CD4-positive, CD25-positive, alpha-beta regulatory T cell (primary cell): ENCODE data around the gene STRIP1. TPM values are rescaled to one million over a fixed set of nuclear protein-coding genes. Genes with fewer than 3 reads are reported as not detected.
A peak's percentile ranks its signal among the peaks of the same experiment; 100 is the strongest.

Source experiments
- ATAC-seq, 2 donors: fragments of 150-1000 bp; cut with Tn5 transposase; one replicate each; pipeline ENCODE4 v1.10.0; 2021; ENCODE audit warnings: low read depth in 2 of 2, moderate number of reproducible peaks in 2 of 2, moderate library complexity in 1 of 2
- DNase-seq, 3 donors: peaks; one replicate each; pipeline versions ENCODE4 v3.0.0 to v3.0.0-alpha.2; 2012 to 2022; ENCODE audit warnings: mixed read lengths in 1 of 3
- H3K27ac ChIP-seq: one replicate; pipeline ENCODE4 v1.7.0; 2013; ENCODE audit warnings: mild to moderate bottlenecking, low read length; ENCODE audit not compliant: insufficient read depth, poor library complexity, severe bottlenecking
- H3K27me3 ChIP-seq: one replicate; pipeline ENCODE4 v1.7.0; 2013; ENCODE audit warnings: low read length; ENCODE audit not compliant: control insufficient read depth, insufficient read depth
- H3K36me3 ChIP-seq: one replicate; pipeline ENCODE4 v1.7.0; 2013; ENCODE audit warnings: mild to moderate bottlenecking, low read length, moderate library complexity; ENCODE audit not compliant: control insufficient read depth, insufficient read depth
- H3K4me1 ChIP-seq: 2 replicates; pipeline ENCODE4 v1.7.0; 2013; ENCODE audit warnings: mild to moderate bottlenecking, low read length; ENCODE audit not compliant: insufficient read depth, control insufficient read depth, poor library complexity, severe bottlenecking
- H3K4me3 ChIP-seq: one replicate; pipeline ENCODE4 v1.7.0; 2013; ENCODE audit warnings: low read depth, mild to moderate bottlenecking, low read length, moderate library complexity
- H3K9me3 ChIP-seq, 2 experiments: 1 replicate in 1 of 2; 2 replicates in 1 of 2; pipeline ENCODE4 v1.7.0; 2013; ENCODE audit warnings: low read length in 2 of 2, mild to moderate bottlenecking in 1 of 2, moderate library complexity in 1 of 2; ENCODE audit not compliant: control insufficient read depth in 2 of 2
- H3K27ac Mint-ChIP-seq, 3 donors: one replicate each; pipeline ENCODE4 v1.8.0; 2020 to 2022; ENCODE audit warnings: mild to moderate bottlenecking in 3 of 3, mixed read lengths in 3 of 3, moderate library complexity in 2 of 3
- H3K27me3 Mint-ChIP-seq: one replicate; pipeline ENCODE4 v1.8.0; 2022; ENCODE audit warnings: mild to moderate bottlenecking, mixed read lengths
- H3K36me3 Mint-ChIP-seq: one replicate; pipeline ENCODE4 v1.8.0; 2020; ENCODE audit warnings: mixed read lengths
- H3K4me1 Mint-ChIP-seq, 4 donors: one replicate each; pipeline ENCODE4 v1.8.0; 2020 to 2022; ENCODE audit warnings: mixed read lengths in 4 of 4, mild to moderate bottlenecking in 1 of 4
- H3K4me3 Mint-ChIP-seq, 4 donors: one replicate each; pipeline ENCODE4 v1.8.0; 2020 to 2022; ENCODE audit warnings: mild to moderate bottlenecking in 4 of 4, mixed read lengths in 4 of 4, moderate library complexity in 3 of 4
- H3K9me3 Mint-ChIP-seq, 7 donors: one replicate each; pipeline ENCODE4 v1.8.0; 2020 to 2022; ENCODE audit warnings: mixed read lengths in 7 of 7, mild to moderate bottlenecking in 3 of 7, moderate library complexity in 2 of 7
- polyA plus RNA-seq, 4 donors: library from polyadenylated mRNA; unstranded; fragments of 300-500 nt; fragmentation: Illumina TruSeq; gene quantifications; one replicate each; pipeline ENCODE4 v1.2.3, GENCODE V29; 2021
- total RNA-seq: library from RNA; stranded (reverse); gene quantifications from one replicate; pipeline ENCODE4 v1.2.3, GENCODE V29; 2022

The STRIP1 gene
- total and polyA plus RNA-seq, 5 donors from 2014 or later = 22.5 to 83.3 (median 28.2) TPM

DNA sequence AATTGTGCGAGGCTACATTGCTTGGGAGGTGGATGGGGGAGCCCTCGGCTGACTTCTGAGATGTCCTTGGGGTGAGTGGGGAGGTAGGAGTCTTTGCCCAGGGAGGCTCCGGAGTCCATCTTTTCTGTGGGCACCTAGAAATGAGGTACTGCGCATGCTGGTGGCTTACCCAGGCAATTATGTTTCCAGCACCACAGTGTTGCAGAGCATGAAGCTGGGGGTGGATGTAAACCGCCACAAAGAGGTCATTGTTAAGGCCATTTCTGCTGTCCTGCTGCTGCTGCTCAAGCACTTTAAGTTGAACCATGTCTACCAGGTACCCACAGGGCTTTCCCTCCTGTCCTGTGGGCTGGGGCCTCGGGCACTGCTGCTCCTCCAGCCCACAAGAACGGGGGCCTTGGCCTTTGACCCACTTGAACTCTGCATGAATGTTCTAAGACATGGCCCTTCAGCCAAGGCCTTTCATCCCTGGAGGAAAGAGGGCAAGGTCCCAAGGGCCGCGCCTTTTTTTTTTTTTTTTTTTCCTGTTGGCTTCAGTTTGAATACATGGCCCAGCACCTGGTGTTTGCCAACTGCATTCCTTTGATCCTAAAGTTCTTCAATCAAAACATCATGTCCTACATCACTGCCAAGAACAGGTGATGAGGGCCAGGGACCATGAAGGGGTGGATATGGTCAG is 14.6 kb downstream of the STRIP1 start:
- no peaks in the 10 kb centered on the region for H3K27me3 ChIP-seq
- ATAC-seq (no peak), DNase-seq (no peak)
- no peak overlapping the region for H3K27ac ChIP-seq
- Mint-ChIP-seq H3K4me1 (peaks cover 0 to 10% (median 5%) of the 10 kb centered on the region in 4 donors), H3K4me3 (no peak overlapping the region), H3K27me3 (no peaks in the 10 kb centered on the region), H3K27ac (no peak overlapping the region), H3K36me3 (peaks cover 62% of the 10 kb centered on the region), H3K9me3 (no peaks in the 10 kb centered on the region)
- peaks cover 95% of the 10 kb centered on the region for H3K36me3 ChIP-seq
- no peaks in the 10 kb centered on the region for H3K9me3 ChIP-seq
- no peaks in the 10 kb centered on the region for H3K4me1 ChIP-seq
- no peak overlapping the region for H3K4me3 ChIP-seq

DNA sequence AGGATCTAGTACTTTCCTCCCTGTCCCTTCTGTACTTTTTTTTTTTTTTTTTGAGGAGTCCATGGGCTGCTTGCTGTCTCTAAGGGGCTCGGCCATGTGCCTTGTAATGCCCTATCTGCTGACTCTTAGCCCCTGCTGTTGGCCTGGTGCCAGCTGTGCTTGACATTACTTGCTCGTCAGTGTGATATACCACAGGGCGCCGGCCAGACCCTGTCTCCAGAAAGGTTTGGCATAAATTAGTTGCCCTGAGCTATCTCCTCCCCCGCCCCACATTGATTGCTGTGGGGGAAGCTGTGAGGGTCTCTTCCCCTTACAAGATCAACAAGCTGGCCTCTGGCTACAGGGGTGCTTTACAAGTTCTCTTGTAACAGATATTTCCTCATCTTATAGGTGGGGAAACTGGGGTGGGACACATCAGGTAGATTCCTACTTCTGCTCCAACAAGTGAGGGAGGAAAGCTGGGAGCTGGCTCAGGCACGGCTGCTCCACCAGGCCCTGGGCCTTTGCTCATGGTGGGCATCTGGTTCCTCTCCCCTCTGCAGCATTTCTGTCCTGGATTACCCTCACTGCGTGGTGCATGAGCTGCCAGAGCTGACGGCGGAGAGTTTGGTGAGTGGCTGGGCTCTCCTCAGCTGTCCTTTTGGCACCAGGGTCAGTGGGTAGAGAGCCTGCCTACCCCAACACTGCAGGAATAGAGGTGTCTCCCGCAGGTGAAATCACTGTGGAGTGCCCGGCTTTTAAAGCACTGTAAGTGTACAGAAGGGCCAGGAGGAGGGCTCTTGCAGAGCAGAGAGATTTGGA is 15.6 kb downstream of the STRIP1 start:
- Mint-ChIP-seq H3K27ac (peak overlapping the region in 1 of 3 donors; percentile 17), H3K27me3 (no peaks in the 10 kb centered on the region), H3K4me3 (peak overlapping the region in 1 of 4 donors; percentile 16), H3K4me1 (peaks cover 0 to 10% (median 5%) of the 10 kb centered on the region in 4 donors), H3K36me3 (peaks cover 60% of the 10 kb centered on the region), H3K9me3 (no peaks in the 10 kb centered on the region)
- ATAC-seq (no peak), DNase-seq (no peak)
- Histone ChIP-seq H3K9me3 (no peaks in the 10 kb centered on the region), H3K27ac (no peak overlapping the region), H3K4me1 (no peaks in the 10 kb centered on the region), H3K27me3 (no peaks in the 10 kb centered on the region), H3K36me3 (peaks cover 95% of the 10 kb centered on the region), H3K4me3 (no peak overlapping the region)

DNA sequence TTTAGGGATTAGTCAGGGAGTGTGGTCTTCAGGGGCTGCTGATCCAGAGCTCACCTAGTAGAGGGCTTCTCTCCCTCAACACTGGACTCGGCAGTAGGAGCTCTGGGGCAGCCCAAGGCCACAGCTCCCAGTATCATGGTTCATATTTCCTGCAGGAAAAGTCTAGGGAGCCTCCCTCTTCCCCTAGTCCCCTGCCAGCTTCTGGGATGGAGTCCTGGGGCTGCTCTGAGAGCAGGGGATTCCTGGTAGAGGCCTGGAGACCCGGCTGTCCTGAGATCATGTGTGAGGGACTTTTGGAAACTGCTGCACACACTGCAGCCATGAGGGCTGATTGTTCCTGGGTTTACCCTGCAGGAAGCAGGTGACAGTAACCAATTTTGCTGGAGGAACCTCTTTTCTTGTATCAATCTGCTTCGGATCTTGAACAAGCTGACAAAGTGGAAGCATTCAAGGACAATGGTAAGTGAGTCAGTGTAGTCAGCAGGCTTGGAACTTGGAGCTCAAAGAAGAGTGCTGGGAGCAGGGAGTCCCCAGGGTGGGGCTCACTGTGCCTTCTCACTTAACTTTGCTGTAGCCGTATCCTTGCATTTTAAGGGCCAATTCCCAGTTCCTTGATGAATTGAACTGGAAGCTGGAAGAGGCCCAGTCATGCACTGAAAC is 16.3 kb downstream of the STRIP1 start:
- Mint-ChIP-seq H3K4me1 (peaks cover 0 to 10% (median 5%) of the 10 kb centered on the region in 4 donors), H3K9me3 (no peaks in the 10 kb centered on the region), H3K36me3 (peaks cover 63% of the 10 kb centered on the region), H3K27me3 (no peaks in the 10 kb centered on the region), H3K4me3 (no peak overlapping the region), H3K27ac (no peak overlapping the region)
- ATAC-seq = no peak
- H3K36me3 ChIP-seq = peaks cover 95% of the 10 kb centered on the region
- no peaks in the 10 kb centered on the region for H3K27me3 ChIP-seq
- H3K27ac ChIP-seq = no peak overlapping the region
- no peak for DNase-seq
- H3K9me3 ChIP-seq = no peaks in the 10 kb centered on the region
- no peaks in the 10 kb centered on the region for H3K4me1 ChIP-seq
- H3K4me3 ChIP-seq = no peak overlapping the region

DNA sequence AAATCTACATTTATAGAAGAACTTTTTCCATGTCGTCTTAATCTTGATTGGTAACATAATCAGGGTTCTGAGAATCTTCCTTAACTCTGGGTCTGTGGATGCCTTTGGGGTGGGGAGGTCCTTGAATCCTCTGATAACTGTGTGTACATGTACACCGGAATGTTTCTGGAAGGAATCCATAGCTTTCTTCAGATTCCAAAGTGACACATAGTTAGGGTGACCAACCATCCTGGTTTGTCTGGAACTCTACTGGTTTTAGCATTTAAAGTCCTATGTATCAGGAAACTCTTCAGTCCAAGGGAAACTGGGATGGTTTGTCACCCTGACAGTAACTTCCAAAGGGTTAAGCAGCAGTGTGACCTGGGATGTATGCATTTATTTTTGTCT is 16.8 kb downstream of the STRIP1 start:
- no peaks in the 10 kb centered on the region for H3K27me3 ChIP-seq
- no peaks in the 10 kb centered on the region for H3K27me3 Mint-ChIP-seq
- DNase-seq (no peak), ATAC-seq (no peak)
- H3K9me3 ChIP-seq = no peaks in the 10 kb centered on the region
- H3K4me1 Mint-ChIP-seq = peaks cover 0 to 10% (median 5%) of the 10 kb centered on the region in 4 donors
- peaks cover 97% of the 10 kb centered on the region for H3K36me3 ChIP-seq
- no peaks in the 10 kb centered on the region for H3K9me3 Mint-ChIP-seq
- no peak overlapping the region for H3K4me3 ChIP-seq
- H3K36me3 Mint-ChIP-seq = peaks cover 62% of the 10 kb centered on the region
- no peak overlapping the region for H3K4me3 Mint-ChIP-seq
- H3K4me1 ChIP-seq = no peaks in the 10 kb centered on the region
- no peak overlapping the region for H3K27ac ChIP-seq
- peak overlapping the region in 1 of 3 donors; percentile 22 for H3K27ac Mint-ChIP-seq

DNA sequence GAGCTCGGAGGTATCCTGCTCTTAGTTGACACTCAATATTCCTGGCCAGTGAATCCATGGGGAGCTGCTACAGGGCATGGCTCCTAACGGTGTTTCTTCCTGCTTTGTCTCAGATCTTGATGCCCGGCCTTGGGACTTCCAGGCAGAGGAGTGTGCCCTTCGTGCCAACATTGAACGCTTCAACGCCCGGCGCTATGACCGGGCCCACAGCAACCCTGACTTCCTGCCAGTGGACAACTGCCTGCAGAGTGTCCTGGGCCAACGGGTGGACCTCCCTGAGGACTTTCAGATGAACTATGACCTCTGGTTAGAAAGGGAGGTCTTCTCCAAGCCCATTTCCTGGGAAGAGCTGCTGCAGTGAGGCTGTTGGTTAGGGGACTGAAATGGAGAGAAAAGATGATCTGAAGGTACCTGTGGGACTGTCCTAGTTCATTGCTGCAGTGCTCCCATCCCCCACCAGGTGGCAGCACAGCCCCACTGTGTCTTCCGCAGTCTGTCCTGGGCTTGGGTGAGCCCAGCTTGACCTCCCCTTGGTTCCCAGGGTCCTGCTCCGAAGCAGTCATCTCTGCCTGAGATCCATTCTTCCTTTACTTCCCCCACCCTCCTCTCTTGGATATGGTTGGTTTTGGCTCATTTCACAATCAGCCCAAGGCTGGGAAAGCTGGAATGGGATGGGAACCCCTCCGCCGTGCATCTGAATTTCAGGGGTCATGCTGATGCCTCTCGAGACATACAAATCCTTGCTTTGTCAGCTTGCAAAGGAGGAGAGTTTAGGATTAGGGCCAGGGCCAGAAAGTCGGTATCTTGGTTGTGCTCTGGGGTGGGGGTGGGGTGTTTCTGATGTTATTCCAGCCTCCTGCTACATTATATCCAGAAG is 19.4 kb downstream of the STRIP1 start:
- Histone ChIP-seq H3K36me3 (peaks cover 99% of the 10 kb centered on the region), H3K27ac (no peak overlapping the region), H3K27me3 (no peaks in the 10 kb centered on the region), H3K9me3 (no peaks in the 10 kb centered on the region), H3K4me1 (no peaks in the 10 kb centered on the region), H3K4me3 (no peak overlapping the region)
- peak; percentile 54 to 75 for ATAC-seq
- peak; percentile 47 to 58 (median 48) for DNase-seq
- H3K4me3 Mint-ChIP-seq = no peak overlapping the region
- peak overlapping the region in 1 of 3 donors; percentile 7 for H3K27ac Mint-ChIP-seq
- no peaks in the 10 kb centered on the region for H3K27me3 Mint-ChIP-seq
- H3K36me3 Mint-ChIP-seq = peaks cover 56% of the 10 kb centered on the region
- peaks cover 0 to 9% (median 7%) of the 10 kb centered on the region in 4 donors for H3K4me1 Mint-ChIP-seq
- no peaks in the 10 kb centered on the region for H3K9me3 Mint-ChIP-seq

DNA sequence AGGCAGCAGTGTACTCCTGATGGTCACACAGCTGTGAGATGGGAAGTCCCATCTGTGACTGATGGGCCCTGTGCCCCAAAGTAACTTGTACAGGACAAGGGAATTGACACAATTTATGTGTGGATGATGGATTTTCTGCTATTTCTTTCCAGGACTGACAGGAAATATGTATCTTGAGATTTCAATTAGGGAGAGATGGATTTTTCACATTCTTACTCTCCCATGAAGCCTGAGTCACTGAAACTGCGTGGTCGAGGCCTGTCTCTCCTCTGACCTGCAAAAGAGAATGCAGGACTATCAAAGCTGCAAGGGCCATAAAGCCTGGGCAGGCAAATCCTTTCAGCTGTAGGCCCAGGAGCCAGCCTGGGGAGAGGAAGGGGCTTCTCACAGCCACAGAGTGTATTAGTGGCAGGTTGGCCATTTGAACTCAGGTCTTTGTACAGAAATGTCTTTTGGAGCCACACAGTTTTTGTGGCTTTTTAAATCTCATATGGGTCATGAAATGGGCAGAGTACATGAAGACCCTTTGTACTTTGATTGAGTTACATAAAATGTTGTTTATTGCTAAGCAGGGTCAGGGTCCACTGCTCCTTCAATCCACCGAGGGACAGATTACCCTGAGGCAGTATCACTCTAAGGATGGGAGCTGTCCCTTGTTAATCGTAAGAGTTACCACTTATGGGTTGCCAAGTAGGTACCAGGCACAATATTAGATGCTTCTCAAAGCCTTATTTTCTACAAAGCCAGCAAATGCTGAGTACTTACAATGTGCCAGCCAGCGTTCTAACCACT is 21.3 kb downstream of the STRIP1 start:
- Histone ChIP-seq H3K27me3 (no peaks in the 10 kb centered on the region), H3K4me1 (no peaks in the 10 kb centered on the region), H3K4me3 (no peak overlapping the region), H3K27ac (no peak overlapping the region), H3K9me3 (no peaks in the 10 kb centered on the region), H3K36me3 (peaks cover 82% of the 10 kb centered on the region)
- ATAC-seq (no peak), DNase-seq (no peak)
- Mint-ChIP-seq H3K27ac (peak overlapping the region in 1 of 3 donors; percentile 17), H3K4me3 (no peak overlapping the region), H3K27me3 (no peaks in the 10 kb centered on the region), H3K36me3 (peaks cover 57% of the 10 kb centered on the region), H3K9me3 (no peaks in the 10 kb centered on the region), H3K4me1 (peaks cover 0 to 10% (median 8%) of the 10 kb centered on the region in 4 donors)
